Fibroblast of upper back skin (primary cell): ENCODE data around the gene AKR1B1.

Experiments used
- DNase-seq: peaks from one replicate; pipeline ENCODE4 v3.0.0-alpha.2; 2013

The AKR1B1 gene

GRCh38 chr7:134468475-134468874 lies 9.6 kb upstream of the AKR1B1 start:
- no peak for DNase-seq

GRCh38 chr7:134468054-134468453 lies 9.2 kb upstream of the AKR1B1 start:
- DNase-seq = no peak

- no peak for DNase-seq
Observed at GRCh38 chr7:134465491-134465890, 6.6 kb upstream of the AKR1B1 start.

- no peak for DNase-seq
Observed at GRCh38 chr7:134464496-134464895, 5.6 kb upstream of the AKR1B1 start.

GRCh38 chr7:134463751-134464150 lies 4.9 kb upstream of the AKR1B1 start:
- no peak for DNase-seq

GRCh38 chr7:134462337-134462925 lies 3.5 kb upstream of the AKR1B1 start:
- peak; percentile 90 for DNase-seq

GRCh38 chr7:134461916-134462315 lies 3.0 kb upstream of the AKR1B1 start:
- DNase-seq = no peak

GRCh38 chr7:134459981-134460380 lies 1.1 kb upstream of the AKR1B1 start:
- no peak for DNase-seq

- DNase-seq = peak; percentile 32
Observed at GRCh38 chr7:134458341-134458805, 527 bp downstream of the AKR1B1 start.

- DNase-seq = peak; percentile 80
Observed at GRCh38 chr7:134457210-134457609, 1.7 kb downstream of the AKR1B1 start.

- DNase-seq = no peak
Observed at GRCh38 chr7:134454277-134454676, 4.6 kb downstream of the AKR1B1 start.

- no peak for DNase-seq
Observed at GRCh38 chr7:134453518-134453917, 5.4 kb downstream of the AKR1B1 start.

GRCh38 chr7:134452991-134453473 lies 5.9 kb downstream of the AKR1B1 start:
- DNase-seq = no peak

- no peak for DNase-seq
Observed at GRCh38 chr7:134452419-134452838, 6.5 kb downstream of the AKR1B1 start.

GRCh38 chr7:134451656-134452055 lies 7.2 kb downstream of the AKR1B1 start:
- DNase-seq = no peak

GRCh38 chr7:134450294-134451000 lies 8.5 kb downstream of the AKR1B1 start:
- no peak for DNase-seq

GRCh38 chr7:134449680-134450079 lies 9.2 kb downstream of the AKR1B1 start:
- no peak for DNase-seq

- peak; percentile 84 for DNase-seq
Observed at GRCh38 chr7:134448356-134449229, 10.3 kb downstream of the AKR1B1 start.

- DNase-seq = no peak
Observed at GRCh38 chr7:134447383-134447782, 11.5 kb downstream of the AKR1B1 start.

GRCh38 chr7:134446923-134447322 lies 12.0 kb downstream of the AKR1B1 start:
- DNase-seq = no peak

GRCh38 chr7:134446446-134446845 lies 12.5 kb downstream of the AKR1B1 start:
- no peak for DNase-seq

GRCh38 chr7:134444961-134445315 lies 14.0 kb downstream of the AKR1B1 start:
- no peak for DNase-seq

- DNase-seq = no peak
Observed at GRCh38 chr7:134444198-134444960, 14.5 kb downstream of the AKR1B1 start.
